OCI-LY1 (cell line): ENCODE data around the gene ADK.

Experiments used
- H2AFZ ChIP-seq: fragments of 200-600 bp; sonication (generic), shearing (Covaris generic); 2 replicates; pipeline ENCODE4 v1.6.0; 2014; ENCODE audit warnings: antibody characterized with exemption, mild to moderate bottlenecking, low read length
- H3F3A ChIP-seq: fragments of 200-600 bp; sonication (generic), shearing (Covaris generic); 2 replicates; pipeline ENCODE4 v1.6.0; 2014; ENCODE audit warnings: mild to moderate bottlenecking, antibody characterized with exemption, low read length, moderate library complexity; ENCODE audit not compliant: insufficient read depth
- H3K27ac ChIP-seq: fragments of 200-600 bp; sonication (generic); 2 replicates; pipeline ENCODE4 v1.5.1; 2014; ENCODE audit warnings: low read length, mixed run types, mild to moderate bottlenecking, low read depth; ENCODE audit not compliant: poor library complexity, severe bottlenecking
- H3K27me3 ChIP-seq: fragments of 200-600 bp; sonication (generic); 2 replicates; pipeline ENCODE4 v1.6.0; 2014; ENCODE audit warnings: antibody characterized with exemption, mild to moderate bottlenecking, low read length, moderate library complexity; ENCODE audit not compliant: insufficient read depth
- H3K36me3 ChIP-seq: fragments of 200-600 bp; sonication (generic); 2 replicates; pipeline ENCODE4 v1.6.1; 2014; ENCODE audit warnings: mild to moderate bottlenecking, antibody characterized with exemption, low read length, moderate library complexity, mixed read lengths; ENCODE audit not compliant: insufficient read depth
- H3K4me1 ChIP-seq: fragments of 200-600 bp; sonication (generic); 2 replicates; pipeline ENCODE4 v1.5.1; 2014; ENCODE audit warnings: mild to moderate bottlenecking, low read length, moderate library complexity; ENCODE audit not compliant: insufficient read depth, severe bottlenecking
- H3K4me2 ChIP-seq: fragments of 200-600 bp; sonication (generic), shearing (Covaris generic); 2 replicates; pipeline ENCODE4 v1.6.1; 2014; ENCODE audit warnings: low read length
- H3K4me3 ChIP-seq: fragments of 200-600 bp; sonication (generic); 2 replicates; pipeline ENCODE4 v1.5.1; 2014; ENCODE audit warnings: low read length, low read depth, mild to moderate bottlenecking, mixed read lengths; ENCODE audit not compliant: poor library complexity, severe bottlenecking
- H3K79me2 ChIP-seq: fragments of 200-600 bp; shearing (Covaris generic); 2 replicates; pipeline ENCODE4 v1.6.1; 2016; ENCODE audit warnings: mixed run types, low read length, mixed read lengths; ENCODE audit not compliant: insufficient read depth
- H3K9ac ChIP-seq: fragments of 200-600 bp; sonication (generic), shearing (Covaris generic); 2 replicates; pipeline ENCODE4 v1.6.1; 2014; ENCODE audit warnings: mild to moderate bottlenecking, low read length, mixed read lengths
- H3K9me2 ChIP-seq: fragments of 200-600 bp; sonication (generic), shearing (Covaris generic); 2 replicates; pipeline ENCODE4 v1.6.1; 2014; ENCODE audit warnings: low read depth, mild to moderate bottlenecking, low read length, mixed read lengths
- H3K9me3 ChIP-seq: fragments of 200-600 bp; shearing (Covaris generic); 2 replicates; pipeline ENCODE4 v1.6.1; 2014; ENCODE audit warnings: low read length, mixed read lengths
- H4K20me1 ChIP-seq: fragments of 200-600 bp; sonication (generic), shearing (Covaris generic); 2 replicates; pipeline ENCODE4 v1.6.0; 2016; ENCODE audit warnings: mild to moderate bottlenecking, low read length; ENCODE audit not compliant: insufficient read depth
- CTCF ChIP-seq: fragments of 200-600 bp; sonication (generic), shearing (Covaris generic); IDR thresholded peaks from 2 replicates; pipeline ENCODE4 v1.5.1; 2017; ENCODE audit warnings: mild to moderate bottlenecking, antibody characterized with exemption, low read length, moderate library complexity, mixed read lengths
- EZH2 ChIP-seq: fragments of 200-600 bp; sonication (generic), shearing (Covaris generic); IDR thresholded peaks from 2 replicates; pipeline ENCODE4 v1.8.0; 2017; ENCODE audit warnings: borderline replicate concordance, mixed run types, mild to moderate bottlenecking, antibody characterized with exemption, low read length, moderate library complexity, mixed read lengths

Gene ADK

GRCh38 chr10:74643596-74643975, 492.6 kb downstream of the ADK start:
- no peaks in the 10 kb centered on the region for H3K27me3 ChIP-seq
- H3K4me3 ChIP-seq, result no peak overlapping the region
- H4K20me1 ChIP-seq, result no peaks in the 10 kb centered on the region
- no peak overlapping the region for H3K27ac ChIP-seq
- TF ChIP-seq CTCF (no peak), EZH2 (no peak)
- no peak overlapping the region for H3K4me2 ChIP-seq
- H3K9ac ChIP-seq, result no peak overlapping the region
- H3F3A ChIP-seq, result no peaks in the 10 kb centered on the region
- no peaks in the 10 kb centered on the region for H3K9me2 ChIP-seq
- H3K4me1 ChIP-seq, result peaks cover 21% of the 10 kb centered on the region
- no peaks in the 10 kb centered on the region for H3K79me2 ChIP-seq
- no peak overlapping the region for H2AFZ ChIP-seq
- peaks cover 3% of the 10 kb centered on the region; the same call in 1 of the 2 replicates for H3K9me3 ChIP-seq
- peaks cover 3% of the 10 kb centered on the region; the same call in 1 of the 2 replicates for H3K36me3 ChIP-seq

GRCh38 chr10:74644738-74645137, 493.7 kb downstream of the ADK start:
- H4K20me1 ChIP-seq, result no peaks in the 10 kb centered on the region
- H3K9me2 ChIP-seq, result no peaks in the 10 kb centered on the region
- H3K36me3 ChIP-seq, result peaks cover 3% of the 10 kb centered on the region; the same call in 1 of the 2 replicates
- TF ChIP-seq CTCF (no peak), EZH2 (no peak)
- H3K9ac ChIP-seq, result no peak overlapping the region
- no peak overlapping the region for H3K27ac ChIP-seq
- no peaks in the 10 kb centered on the region for H3F3A ChIP-seq
- H3K4me2 ChIP-seq, result no peak overlapping the region
- no peaks in the 10 kb centered on the region for H3K27me3 ChIP-seq
- H3K4me3 ChIP-seq, result no peak overlapping the region
- no peak overlapping the region for H2AFZ ChIP-seq
- peaks cover 3% of the 10 kb centered on the region; the same call in 1 of the 2 replicates for H3K9me3 ChIP-seq
- no peaks in the 10 kb centered on the region for H3K79me2 ChIP-seq
- H3K4me1 ChIP-seq, result peaks cover 14% of the 10 kb centered on the region

DNA sequence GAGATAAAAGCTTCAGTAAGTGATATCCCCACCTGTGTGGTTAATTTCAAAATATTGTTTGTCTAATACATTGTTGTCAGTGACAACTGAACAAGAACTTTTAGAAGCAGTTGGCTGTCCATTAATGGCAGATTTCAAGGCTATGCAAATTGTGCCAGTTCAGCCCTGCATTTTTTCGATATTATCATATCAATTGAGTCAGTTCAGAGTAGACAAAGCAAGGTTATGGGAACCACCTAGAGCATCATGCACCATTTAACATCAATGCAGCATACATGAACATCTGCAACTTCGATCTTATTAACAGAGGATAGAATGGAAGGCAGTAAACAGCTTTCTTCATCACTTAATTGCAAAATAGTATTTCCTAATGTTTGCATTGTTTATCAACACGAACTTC, 494.7 kb downstream of the ADK start:
- no peak overlapping the region for H3K4me2 ChIP-seq
- no peaks in the 10 kb centered on the region for H3K9me2 ChIP-seq
- H3K9me3 ChIP-seq, result peaks cover 3% of the 10 kb centered on the region; the same call in 1 of the 2 replicates
- H3K27me3 ChIP-seq, result no peaks in the 10 kb centered on the region
- H3K36me3 ChIP-seq, result peaks cover 3% of the 10 kb centered on the region; the same call in 1 of the 2 replicates
- no peaks in the 10 kb centered on the region for H3F3A ChIP-seq
- no peaks in the 10 kb centered on the region for H4K20me1 ChIP-seq
- no peak overlapping the region for H2AFZ ChIP-seq
- H3K4me1 ChIP-seq, result peaks cover 13% of the 10 kb centered on the region
- H3K4me3 ChIP-seq, result no peak overlapping the region
- H3K27ac ChIP-seq, result no peak overlapping the region
- TF ChIP-seq EZH2 (no peak), CTCF (no peak)
- no peaks in the 10 kb centered on the region for H3K79me2 ChIP-seq
- no peak overlapping the region for H3K9ac ChIP-seq
